Measurements from ENCODE around the gene PPP4R2. TPM values are rescaled to one million over a fixed set of nuclear protein-coding genes. Genes with fewer than 3 reads are reported as not detected.
A peak's percentile ranks its signal among the peaks of the same experiment; 100 is the strongest.

PPP4R2 gene
- total and polyA plus RNA-seq, 10 of the 15 experiments (the other 5 are each of a cell fraction or from before 2014, with no cell fraction given), result 16.7 to 83.4 (median 38.9) TPM

DNA sequence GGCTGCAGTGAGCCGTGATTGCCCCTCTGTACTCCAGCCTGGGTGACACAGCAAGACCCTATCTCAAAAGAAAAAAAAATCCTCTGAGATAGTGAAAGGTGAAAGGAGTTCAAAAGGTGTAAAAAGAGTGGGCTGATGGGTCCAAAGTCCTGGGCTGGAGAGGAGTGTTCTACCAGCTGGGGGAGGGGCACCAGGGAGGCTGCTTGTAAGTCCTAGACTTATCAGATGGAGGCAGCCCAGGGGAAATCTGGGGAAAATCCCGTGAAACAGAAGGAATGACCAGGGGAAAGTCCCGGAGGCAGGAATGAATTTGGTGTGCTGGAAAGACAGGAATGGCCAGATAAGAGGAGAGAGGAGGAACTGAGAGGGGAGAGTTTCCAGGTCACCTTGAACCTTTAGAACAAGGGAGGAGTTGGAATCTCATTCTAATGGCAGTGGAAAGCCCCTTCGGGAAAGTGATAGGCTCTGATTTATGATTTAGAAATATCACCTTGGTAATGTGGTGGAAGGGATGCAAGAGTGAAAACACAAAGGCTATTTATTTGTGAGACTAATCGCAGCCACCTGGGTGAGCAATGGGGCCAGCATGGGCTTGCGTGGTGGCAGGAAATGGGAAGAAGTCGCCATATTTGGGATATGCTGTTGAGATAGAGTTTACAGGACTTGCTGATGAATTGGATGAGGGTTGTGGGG lies 23.4 kb upstream of the PPP4R2 start:
- peak; percentile 42 for ATAC-seq
- peaks cover 25% of the 10 kb centered on the region for H3K4me1 ChIP-seq (ENCODE audit: control insufficient read depth, insufficient read depth, low read length)
- POLR2A ChIA-PET, result interaction anchor here (0.6 to 1.5 kb wide), 3 partner anchors 10 to 84 kb away, joined by 3 to 8 read pairs (median 5); no protein-coding TSS in a partner anchor
- H3K79me2 ChIP-seq (ENCODE audit: control insufficient read depth, insufficient read depth, low read length), result no peaks in the 10 kb centered on the region
- CTCF ChIA-PET, result interaction anchor here (1.0 to 1.3 kb wide), 2 partner anchors 25 to 83 kb away, joined by 3 to 4 read pairs; no protein-coding TSS in a partner anchor
- in situ Hi-C loops (cut with MboI), result no loop called here
- RAD21 ChIA-PET (ENCODE audit: unreplicated experiment), result interaction anchor here (0.5 to 1.4 kb wide), 4 partner anchors 20 to 33 kb away, joined by 3 read pairs; no protein-coding TSS in a partner anchor
- no peak overlapping the region for H3K4me3 ChIP-seq
- intact Hi-C loops (cut with micrococcal nuclease; ENCODE audit: unreplicated experiment), result loop anchor here (10.0 kb wide), 1 partner anchor 522 kb away; no protein-coding TSS in a partner anchor
- BruUV-seq (replicated peaks), result no TSS peak
- no peaks in the 10 kb centered on the region for H3K36me3 ChIP-seq (ENCODE audit: control insufficient read depth in 2 of 2, insufficient read depth in 2 of 2, low read length in 1 of 2)
- H3K27ac ChIP-seq (ENCODE audit: control insufficient read depth, insufficient read depth), result no peak overlapping the region
- no peaks in the 10 kb centered on the region for H4K20me1 ChIP-seq (ENCODE audit: control insufficient read depth, insufficient read depth)
- H2AFZ ChIP-seq (ENCODE audit: control insufficient read depth, low read depth, low read length), result peak overlapping the region; percentile 21; the same call in 1 of the 2 replicates
- H3K9ac ChIP-seq (ENCODE audit: control insufficient read depth, insufficient read depth, low read length), result no peak overlapping the region
- DNase-seq (ENCODE audit: low read depth, low spot score), result no peak
- WGBS (ENCODE audit: insufficient coverage, insufficient replicate concordance, low lambda C conversion rate, missing lambda C conversion rate), result 83% methylated on average over 7 of the region's 7 CpGs
- H3K4me2 ChIP-seq (ENCODE audit: control insufficient read depth, insufficient read depth), result 0 out of 2 replicates have a peak overlapping the region, but pooled peaks have one; percentile 38
- no peak for FAIRE-seq
- H3K9me3 ChIP-seq (replicated peaks; ENCODE audit: control insufficient read depth, insufficient read depth, low read length), result no peaks in the 10 kb centered on the region
- H3K27me3 ChIP-seq (replicated peaks in 1 of 2; ENCODE audit: control insufficient read depth in 2 of 2, insufficient read depth in 2 of 2, low read length in 1 of 2), result no peaks in the 10 kb centered on the region
- SMC1A ChIA-PET (ENCODE audit: uncharacterized antibody, unreplicated experiment), result interaction anchor here (1.2 to 1.6 kb wide), 2 partner anchors 9 to 22 kb away, joined by 4 to 6 read pairs; no protein-coding TSS in a partner anchor
- TF ChIP-seq TAF1 (IDR thresholded peaks at IDR 0.05; ENCODE audit: borderline replicate concordance, low read depth, low read length) (no peak), PML (IDR thresholded peaks at IDR 0.05; ENCODE audit: low read length) (no peak), SPI1 (IDR thresholded peaks at IDR 0.05; ENCODE audit: borderline replicate concordance, insufficient read depth, low read depth, low read length) (no peak), HCFC1 (IDR thresholded peaks at IDR 0.05; ENCODE audit: low read length) (no peak), DPF2 (IDR thresholded peaks at IDR 0.05) (peak; percentile 90), TARDBP (IDR thresholded peaks at IDR 0.05; ENCODE audit: borderline replicate concordance) (no peak), YY1 (IDR thresholded peaks at IDR 0.05; ENCODE audit: low read depth, low read length) (no peak), ZNF274 (IDR thresholded peaks at IDR 0.05; ENCODE audit: insufficient read depth, insufficient read length) (no peak), KAT2A (conservative IDR thresholded peaks at IDR 0.05; ENCODE audit: control insufficient read depth, low read depth, low read length) (no peak), IKZF1 (conservative IDR thresholded peaks at IDR 0.05) (peak; percentile 98), ZZZ3 (IDR thresholded peaks at IDR 0.05; ENCODE audit: control insufficient read depth, insufficient read length, low read depth) (no peak), PAX8 (IDR thresholded peaks at IDR 0.05) (no peak), NFIC (IDR thresholded peaks at IDR 0.05; ENCODE audit: low read depth, low read length) (peak; percentile 67; the same call in 1 of the 2 replicates), MTA2 (IDR thresholded peaks at IDR 0.05; ENCODE audit: low read depth) (peak; percentile 59), EGR1 (IDR thresholded peaks at IDR 0.05; ENCODE audit: borderline replicate concordance in 1 of 2, low read depth in 2 of 2, low read length in 2 of 2) (no peak), STAT1 (conservative IDR thresholded peaks at IDR 0.05) (no peak), ATF7 (IDR thresholded peaks at IDR 0.05; ENCODE audit: low read depth) (0 out of 2 replicates have a peak, but pooled peaks have one; percentile 38), CBFB (IDR thresholded peaks at IDR 0.05; ENCODE audit: low read depth) (no peak)
- TF ChIP-seq, protein P1, sequence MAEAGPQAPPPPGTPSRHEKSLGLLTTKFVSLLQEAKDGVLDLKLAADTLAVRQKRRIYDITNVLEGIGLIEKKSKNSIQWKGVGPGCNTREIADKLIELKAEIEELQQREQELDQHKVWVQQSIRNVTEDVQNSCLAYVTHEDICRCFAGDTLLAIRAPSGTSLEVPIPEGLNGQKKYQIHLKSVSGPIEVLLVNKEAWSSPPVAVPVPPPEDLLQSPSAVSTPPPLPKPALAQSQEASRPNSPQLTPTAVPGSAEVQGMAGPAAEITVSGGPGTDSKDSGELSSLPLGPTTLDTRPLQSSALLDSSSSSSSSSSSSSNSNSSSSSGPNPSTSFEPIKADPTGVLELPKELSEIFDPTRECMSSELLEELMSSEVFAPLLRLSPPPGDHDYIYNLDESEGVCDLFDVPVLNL (IDR thresholded peaks at IDR 0.05; ENCODE audit: low read depth, low read length), result no peak
- TF ChIP-seq, protein P2, sequence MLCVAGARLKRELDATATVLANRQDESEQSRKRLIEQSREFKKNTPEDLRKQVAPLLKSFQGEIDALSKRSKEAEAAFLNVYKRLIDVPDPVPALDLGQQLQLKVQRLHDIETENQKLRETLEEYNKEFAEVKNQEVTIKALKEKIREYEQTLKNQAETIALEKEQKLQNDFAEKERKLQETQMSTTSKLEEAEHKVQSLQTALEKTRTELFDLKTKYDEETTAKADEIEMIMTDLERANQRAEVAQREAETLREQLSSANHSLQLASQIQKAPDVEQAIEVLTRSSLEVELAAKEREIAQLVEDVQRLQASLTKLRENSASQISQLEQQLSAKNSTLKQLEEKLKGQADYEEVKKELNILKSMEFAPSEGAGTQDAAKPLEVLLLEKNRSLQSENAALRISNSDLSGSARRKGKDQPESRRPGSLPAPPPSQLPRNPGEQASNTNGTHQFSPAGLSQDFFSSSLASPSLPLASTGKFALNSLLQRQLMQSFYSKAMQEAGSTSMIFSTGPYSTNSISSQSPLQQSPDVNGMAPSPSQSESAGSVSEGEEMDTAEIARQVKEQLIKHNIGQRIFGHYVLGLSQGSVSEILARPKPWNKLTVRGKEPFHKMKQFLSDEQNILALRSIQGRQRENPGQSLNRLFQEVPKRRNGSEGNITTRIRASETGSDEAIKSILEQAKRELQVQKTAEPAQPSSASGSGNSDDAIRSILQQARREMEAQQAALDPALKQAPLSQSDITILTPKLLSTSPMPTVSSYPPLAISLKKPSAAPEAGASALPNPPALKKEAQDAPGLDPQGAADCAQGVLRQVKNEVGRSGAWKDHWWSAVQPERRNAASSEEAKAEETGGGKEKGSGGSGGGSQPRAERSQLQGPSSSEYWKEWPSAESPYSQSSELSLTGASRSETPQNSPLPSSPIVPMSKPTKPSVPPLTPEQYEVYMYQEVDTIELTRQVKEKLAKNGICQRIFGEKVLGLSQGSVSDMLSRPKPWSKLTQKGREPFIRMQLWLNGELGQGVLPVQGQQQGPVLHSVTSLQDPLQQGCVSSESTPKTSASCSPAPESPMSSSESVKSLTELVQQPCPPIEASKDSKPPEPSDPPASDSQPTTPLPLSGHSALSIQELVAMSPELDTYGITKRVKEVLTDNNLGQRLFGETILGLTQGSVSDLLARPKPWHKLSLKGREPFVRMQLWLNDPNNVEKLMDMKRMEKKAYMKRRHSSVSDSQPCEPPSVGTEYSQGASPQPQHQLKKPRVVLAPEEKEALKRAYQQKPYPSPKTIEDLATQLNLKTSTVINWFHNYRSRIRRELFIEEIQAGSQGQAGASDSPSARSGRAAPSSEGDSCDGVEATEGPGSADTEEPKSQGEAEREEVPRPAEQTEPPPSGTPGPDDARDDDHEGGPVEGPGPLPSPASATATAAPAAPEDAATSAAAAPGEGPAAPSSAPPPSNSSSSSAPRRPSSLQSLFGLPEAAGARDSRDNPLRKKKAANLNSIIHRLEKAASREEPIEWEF (IDR thresholded peaks at IDR 0.05; ENCODE audit: insufficient replicate concordance, low read depth, low read length), result no peak
